ENCODE results near the gene SDS. TPM values are rescaled to one million over a fixed set of nuclear protein-coding genes. Genes with fewer than 3 reads are reported as not detected.

The SDS gene
- total and polyA plus RNA-seq, 2 donors from 2014 or later: 1.0 TPM; not detected in 1

DNA sequence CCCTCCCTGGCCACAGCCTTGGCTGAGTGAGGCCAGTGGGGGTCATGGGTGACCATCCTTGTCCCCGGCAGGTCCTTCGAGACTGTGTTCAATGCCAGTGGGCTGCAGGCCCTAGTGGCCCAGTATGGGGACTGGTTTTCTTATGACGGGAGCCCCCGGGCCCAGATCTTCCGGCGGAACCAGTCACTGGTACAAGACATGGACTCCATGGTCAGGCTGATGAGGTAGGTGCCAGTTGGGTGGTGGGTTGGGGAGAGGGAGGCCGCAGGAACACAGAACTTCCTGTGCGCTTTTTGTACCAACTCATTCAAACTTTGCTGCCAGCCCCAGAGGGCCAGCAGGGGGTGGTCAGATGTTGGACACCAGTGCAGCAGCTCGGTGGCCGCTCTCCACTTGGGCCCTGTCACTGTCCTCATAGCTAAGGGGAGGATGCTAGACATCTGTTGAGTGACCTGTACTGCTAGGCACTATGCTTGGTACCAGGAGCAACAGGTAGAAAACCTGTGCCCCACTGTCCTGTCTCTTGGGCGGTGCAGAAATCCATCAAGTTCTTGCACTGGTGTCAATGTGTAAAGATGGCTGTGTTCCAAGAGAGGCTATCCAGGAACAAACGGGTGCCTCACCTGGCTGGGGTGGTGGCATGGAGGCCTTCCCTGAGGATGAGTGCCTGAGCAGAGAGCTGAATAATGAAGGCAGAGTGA, 16.7 kb downstream of the SDS start:
- FAIRE-seq (no peak), DNase-seq (no peak)
- Histone ChIP-seq H3K9ac (ENCODE audit: low read length in 3 of 3) (no peak overlapping the region), H3K4me1 (ENCODE audit: control insufficient read depth in 2 of 3, insufficient read depth in 2 of 3, low read depth in 1 of 3, low read length in 3 of 3) (no peaks in the 10 kb centered on the region), H3K27ac (ENCODE audit: low read depth in 2 of 2, low read length in 2 of 2) (no peak overlapping the region), H3K9me3 (ENCODE audit: control insufficient read depth in 2 of 3, insufficient read depth in 1 of 3, low read length in 3 of 3) (no peaks in the 10 kb centered on the region), H3K4me3 (ENCODE audit: low read length in 3 of 3) (no peak overlapping the region), H3K27me3 (ENCODE audit: control insufficient read depth, insufficient read depth, low read length) (no peaks in the 10 kb centered on the region), H3K36me3 (ENCODE audit: control insufficient read depth in 2 of 3, insufficient read depth in 3 of 3, low read length in 3 of 3) (peaks cover 0 to 5% (median 0%) of the 10 kb centered on the region in 3 donors)
- intact Hi-C loops (cut with DNase I): no loop called here
- no peak for TF ChIP-seq CTCF (IDR thresholded peaks at IDR 0.05; ENCODE audit: borderline replicate concordance, extremely low read depth, insufficient read depth)

DNA sequence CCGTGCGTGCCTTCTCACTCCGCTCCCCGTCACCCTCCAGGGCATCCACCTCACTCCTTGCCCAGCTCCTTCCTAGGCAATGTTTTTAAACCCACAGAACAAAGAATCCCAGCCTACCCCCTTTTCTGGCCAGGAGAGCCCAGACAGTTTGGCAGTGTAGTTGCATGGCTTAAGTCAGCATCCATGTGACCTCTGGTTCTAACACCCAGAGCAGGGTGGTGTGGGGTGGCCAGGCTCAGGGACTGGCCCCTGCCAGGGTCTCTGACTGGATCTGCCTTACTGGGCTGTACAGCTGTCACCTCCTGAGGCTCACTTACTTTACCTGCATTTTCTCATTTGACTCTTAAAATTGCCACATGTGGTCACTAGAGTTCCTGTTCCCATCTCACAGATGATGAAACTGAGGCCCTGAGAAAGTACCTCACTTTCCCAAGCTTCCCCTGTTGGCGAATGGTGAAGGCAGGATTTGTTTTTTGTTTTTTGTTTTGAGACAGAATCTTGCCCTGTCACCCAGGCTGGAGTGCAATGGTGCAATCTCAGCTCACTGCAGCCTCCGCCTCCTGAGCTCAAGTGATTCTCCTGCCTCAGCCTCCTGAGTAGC, 18.3 kb downstream of the SDS start:
- Histone ChIP-seq H3K4me3 (ENCODE audit: low read length in 3 of 3) (no peak overlapping the region), H3K9ac (ENCODE audit: low read length in 3 of 3) (no peak overlapping the region), H3K27ac (ENCODE audit: low read depth in 2 of 2, low read length in 2 of 2) (no peak overlapping the region), H3K27me3 (ENCODE audit: control insufficient read depth, insufficient read depth, low read length) (no peaks in the 10 kb centered on the region), H3K9me3 (ENCODE audit: control insufficient read depth in 2 of 3, insufficient read depth in 1 of 3, low read length in 3 of 3) (no peaks in the 10 kb centered on the region), H3K36me3 (ENCODE audit: control insufficient read depth in 2 of 3, insufficient read depth in 3 of 3, low read length in 3 of 3) (peaks cover 0 to 5% (median 0%) of the 10 kb centered on the region in 3 donors), H3K4me1 (ENCODE audit: control insufficient read depth in 2 of 3, insufficient read depth in 2 of 3, low read depth in 1 of 3, low read length in 3 of 3) (no peaks in the 10 kb centered on the region)
- intact Hi-C loops (cut with DNase I): no loop called here
- DNase-seq (no peak), FAIRE-seq (no peak)
- no peak for TF ChIP-seq CTCF (IDR thresholded peaks at IDR 0.05; ENCODE audit: borderline replicate concordance, extremely low read depth, insufficient read depth)

DNA sequence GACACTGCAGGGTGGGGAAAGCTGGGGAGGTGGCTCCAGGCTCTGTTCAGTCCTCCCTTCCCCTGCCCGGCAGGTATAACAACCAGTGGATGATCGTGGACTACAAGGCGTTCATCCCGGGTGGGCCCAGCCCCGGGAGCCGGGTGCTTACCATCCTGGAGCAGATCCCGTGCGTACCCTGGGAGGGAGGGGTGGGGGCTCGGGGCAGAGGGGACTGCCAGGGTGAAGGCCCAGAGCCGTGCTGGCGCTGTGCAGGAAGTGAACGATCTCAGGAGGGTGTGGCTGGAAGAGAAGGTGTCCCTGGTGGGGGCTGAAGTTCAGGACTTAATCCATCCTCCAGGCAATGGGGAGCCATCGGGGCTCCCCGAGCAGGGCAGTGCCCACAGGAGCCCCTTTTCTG, 18.9 kb downstream of the SDS start:
- intact Hi-C loops (cut with DNase I): no loop called here
- no peak overlapping the region for H3K9ac ChIP-seq (ENCODE audit: low read length in 3 of 3)
- H3K27me3 ChIP-seq (ENCODE audit: control insufficient read depth, insufficient read depth, low read length): no peaks in the 10 kb centered on the region
- H3K9me3 ChIP-seq (ENCODE audit: control insufficient read depth in 2 of 3, insufficient read depth in 1 of 3, low read length in 3 of 3): no peaks in the 10 kb centered on the region
- no peak overlapping the region for H3K4me3 ChIP-seq (ENCODE audit: low read length in 3 of 3)
- no peak for TF ChIP-seq CTCF (IDR thresholded peaks at IDR 0.05; ENCODE audit: borderline replicate concordance, extremely low read depth, insufficient read depth)
- H3K27ac ChIP-seq (ENCODE audit: low read depth in 2 of 2, low read length in 2 of 2): no peak overlapping the region
- no peak for FAIRE-seq
- no peaks in the 10 kb centered on the region for H3K4me1 ChIP-seq (ENCODE audit: control insufficient read depth in 2 of 3, insufficient read depth in 2 of 3, low read depth in 1 of 3, low read length in 3 of 3)
- peaks cover 0 to 3% (median 0%) of the 10 kb centered on the region in 3 donors for H3K36me3 ChIP-seq (ENCODE audit: control insufficient read depth in 2 of 3, insufficient read depth in 3 of 3, low read length in 3 of 3)
- DNase-seq: no peak

All from kidney (tissue), 14 donors.